Chondrocyte (in vitro differentiated cells): ENCODE data around the gene TFIP11. TPM values are rescaled to one million over a fixed set of nuclear protein-coding genes. Genes with fewer than 3 reads are reported as not detected.

Experiments used
- DNase-seq: peaks from one replicate; pipeline ENCODE4 v3.0.0; 2021; ENCODE audit warnings: mixed read lengths, low spot score
- H3K27ac Mint-ChIP-seq: one replicate; pipeline ENCODE4 v1.8.0; 2021; ENCODE audit warnings: mild to moderate bottlenecking, moderate library complexity, mixed read lengths; ENCODE audit not compliant: unreplicated experiment
- H3K27me3 Mint-ChIP-seq: 2 replicates; pipeline ENCODE4 v1.8.0; 2021; ENCODE audit warnings: low read depth, mixed read lengths
- H3K36me3 Mint-ChIP-seq: 2 replicates; pipeline ENCODE4 v1.8.0; 2021; ENCODE audit warnings: low read depth, mixed read lengths
- H3K4me1 Mint-ChIP-seq: 2 replicates; pipeline ENCODE4 v1.8.0; 2021; ENCODE audit warnings: low read depth, mild to moderate bottlenecking, mixed read lengths
- H3K4me3 Mint-ChIP-seq: one replicate; pipeline ENCODE4 v1.8.0; 2021; ENCODE audit warnings: mild to moderate bottlenecking, moderate library complexity, mixed read lengths; ENCODE audit not compliant: unreplicated experiment
- H3K9me3 Mint-ChIP-seq: 2 replicates; pipeline ENCODE4 v1.8.0; 2021; ENCODE audit warnings: low read depth, mixed read lengths
- microRNA-seq: library from miRNA; unstranded; fragments of <30 nt; microRNA quantifications from one replicate; pipeline ENCODE4 v1.2.0, GENCODE V29; 2020; ENCODE audit warnings: borderline number of aligned reads
- total RNA-seq: library from RNA; stranded (reverse); gene quantifications from 3 replicates; pipeline ENCODE4 v1.2.1, GENCODE V29; 2021
- TF ChIP-seq, protein P1 (sequence below): fragments of 200-600 bp; sonication (generic); IDR thresholded peaks from 2 replicates; pipeline ENCODE4 v1.5.0; 2021; ENCODE audit warnings: antibody characterized with exemption, mild to moderate bottlenecking, moderate library complexity

TFIP11 gene
- total RNA-seq, 1 donor from 2014 or later, result 30.6 TPM

DNA sequence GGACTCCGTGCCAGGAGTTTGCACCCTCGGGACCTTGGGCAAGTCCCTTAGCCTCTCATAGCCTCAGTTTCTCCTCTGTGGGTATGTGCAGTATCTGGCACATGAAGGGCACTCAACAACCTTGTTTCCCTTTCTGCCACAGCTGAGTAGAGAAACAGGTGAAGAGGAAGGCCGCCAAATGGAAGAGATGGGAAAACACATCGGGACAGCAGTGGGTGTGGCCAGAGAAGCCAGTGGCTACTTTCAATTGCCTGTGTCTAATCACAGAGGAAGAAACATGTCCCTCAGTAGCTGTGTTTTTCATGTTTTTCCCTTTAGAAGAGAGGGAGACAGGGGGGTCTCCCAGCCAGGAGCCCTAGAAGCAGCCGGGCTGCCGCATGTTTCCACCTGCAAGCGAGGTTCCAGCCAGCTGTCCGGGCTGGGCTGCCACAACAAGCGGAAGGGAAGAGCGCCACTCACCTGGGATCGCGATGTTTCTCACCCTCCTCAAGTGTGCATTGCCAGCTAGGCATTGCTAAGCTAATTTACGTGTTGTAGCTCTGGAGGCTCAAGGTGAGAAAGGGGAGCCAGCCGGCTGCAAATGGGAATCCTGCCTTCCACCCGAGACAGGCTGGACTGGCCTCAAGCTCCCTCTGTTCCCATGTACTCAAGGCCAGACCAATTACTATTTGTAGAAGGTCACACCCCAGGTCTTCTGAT, 66.5 kb downstream of the TFIP11 start:
- no peak overlapping the region for H3K27ac Mint-ChIP-seq
- no peaks in the 10 kb centered on the region for H3K4me1 Mint-ChIP-seq
- H3K9me3 Mint-ChIP-seq, result no peaks in the 10 kb centered on the region
- no peaks in the 10 kb centered on the region for H3K27me3 Mint-ChIP-seq
- TF ChIP-seq, protein P1, sequence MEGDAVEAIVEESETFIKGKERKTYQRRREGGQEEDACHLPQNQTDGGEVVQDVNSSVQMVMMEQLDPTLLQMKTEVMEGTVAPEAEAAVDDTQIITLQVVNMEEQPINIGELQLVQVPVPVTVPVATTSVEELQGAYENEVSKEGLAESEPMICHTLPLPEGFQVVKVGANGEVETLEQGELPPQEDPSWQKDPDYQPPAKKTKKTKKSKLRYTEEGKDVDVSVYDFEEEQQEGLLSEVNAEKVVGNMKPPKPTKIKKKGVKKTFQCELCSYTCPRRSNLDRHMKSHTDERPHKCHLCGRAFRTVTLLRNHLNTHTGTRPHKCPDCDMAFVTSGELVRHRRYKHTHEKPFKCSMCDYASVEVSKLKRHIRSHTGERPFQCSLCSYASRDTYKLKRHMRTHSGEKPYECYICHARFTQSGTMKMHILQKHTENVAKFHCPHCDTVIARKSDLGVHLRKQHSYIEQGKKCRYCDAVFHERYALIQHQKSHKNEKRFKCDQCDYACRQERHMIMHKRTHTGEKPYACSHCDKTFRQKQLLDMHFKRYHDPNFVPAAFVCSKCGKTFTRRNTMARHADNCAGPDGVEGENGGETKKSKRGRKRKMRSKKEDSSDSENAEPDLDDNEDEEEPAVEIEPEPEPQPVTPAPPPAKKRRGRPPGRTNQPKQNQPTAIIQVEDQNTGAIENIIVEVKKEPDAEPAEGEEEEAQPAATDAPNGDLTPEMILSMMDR, result no peak
- H3K4me3 Mint-ChIP-seq, result no peak overlapping the region
- peaks cover 5% of the 10 kb centered on the region for H3K36me3 Mint-ChIP-seq
- no peak for DNase-seq

GRCh38 chr22:26444777-26445176, 67.5 kb downstream of the TFIP11 start:
- Mint-ChIP-seq H3K27ac (no peak overlapping the region), H3K4me3 (no peak overlapping the region), H3K4me1 (no peaks in the 10 kb centered on the region), H3K9me3 (no peaks in the 10 kb centered on the region), H3K27me3 (no peaks in the 10 kb centered on the region), H3K36me3 (no peaks in the 10 kb centered on the region)
- TF ChIP-seq, protein P1, result no peak
- no peak for DNase-seq

DNA sequence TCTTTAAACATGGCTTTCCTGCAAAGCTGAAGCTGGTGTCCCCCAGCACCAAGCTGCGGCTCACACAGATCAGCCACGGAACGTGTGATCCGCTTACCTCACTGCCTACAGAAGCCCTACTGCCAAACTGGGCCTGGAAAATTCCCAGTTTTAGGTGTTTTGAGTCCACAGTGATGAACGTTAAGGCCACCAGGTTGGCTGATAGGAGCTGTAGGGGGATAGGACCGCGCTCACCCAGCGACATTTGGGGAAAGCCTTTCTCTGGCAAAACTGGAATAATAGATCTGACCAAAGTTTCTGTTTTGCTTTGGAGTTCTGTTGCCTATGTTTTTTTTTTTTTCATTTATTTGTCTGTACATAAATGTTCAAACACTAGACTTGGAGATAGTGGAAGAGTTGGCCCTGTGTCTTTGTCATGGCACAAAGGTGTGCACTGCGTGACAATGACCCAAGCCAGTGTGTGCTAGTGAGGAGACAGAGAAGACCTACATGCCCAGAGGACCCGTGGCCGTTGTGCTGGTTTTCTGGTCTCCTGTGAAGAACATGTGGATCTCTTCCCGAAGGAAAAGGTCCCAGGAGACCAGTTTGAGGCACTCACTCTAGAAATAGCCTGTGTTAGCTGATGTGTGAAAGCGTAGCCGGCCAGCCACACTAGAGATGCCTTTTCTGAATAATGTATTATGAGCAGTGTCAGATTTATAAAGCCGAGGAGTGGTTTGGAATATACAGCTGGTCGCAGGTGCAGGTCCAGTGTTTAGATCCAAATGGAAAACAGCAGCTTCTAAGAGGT, 68.2 kb downstream of the TFIP11 start:
- no peaks in the 10 kb centered on the region for H3K27me3 Mint-ChIP-seq

GRCh38 chr22:26442086-26442756, 70.1 kb downstream of the TFIP11 start:
- Mint-ChIP-seq H3K9me3 (no peaks in the 10 kb centered on the region), H3K4me1 (no peaks in the 10 kb centered on the region), H3K36me3 (no peaks in the 10 kb centered on the region), H3K27ac (no peak overlapping the region), H3K4me3 (no peak overlapping the region), H3K27me3 (no peaks in the 10 kb centered on the region)
- TF ChIP-seq, protein P1, result no peak
- no peak for DNase-seq

More for the DNA sequence above, 68.2 kb downstream of the TFIP11 start:
- TF ChIP-seq, protein P1, result no peak
- Mint-ChIP-seq H3K4me1 (no peaks in the 10 kb centered on the region), H3K36me3 (no peaks in the 10 kb centered on the region), H3K4me3 (no peak overlapping the region), H3K9me3 (no peaks in the 10 kb centered on the region), H3K27ac (no peak overlapping the region)
- DNase-seq, result no peak

Small RNAs within 50 kb of the gene (microRNA-seq; reads per million reads assigned to microRNA genes)
- gene MIR548J, result 18.8 reads per million, percentile 34 among the genes with 10 or more reads in this experiment

Other genes starting within 250 kb of the TFIP11 start
- 5.5 to 6.9 TPM (median 6.8 TPM) in 3 replicates for gene ASPHD2, start 83.2 kb downstream of the TFIP11 start, total RNA-seq
- 26.9 to 29.7 TPM (median 28.2 TPM) in 3 replicates for gene HPS4, start 28.7 kb downstream of the TFIP11 start, total RNA-seq
- 21.4 to 27.5 TPM (median 23.2 TPM) in 3 replicates for gene SRRD, start 28.6 kb downstream of the TFIP11 start, total RNA-seq
- gene TPST2, start 77.7 kb upstream of the TFIP11 start, total RNA-seq, result 75.8 to 80.3 TPM (median 77.1 TPM) in 3 replicates
- gene CRYBB1, start 105.6 kb upstream of the TFIP11 start, total RNA-seq, result not detected in 3 replicates
- gene CRYBA4, start 109.5 kb upstream of the TFIP11 start, total RNA-seq, result not detected in 3 replicates
- gene MIAT, start 145.1 kb upstream of the TFIP11 start, total RNA-seq, result 2.5 to 6.2 TPM (median 3.5 TPM) in 3 replicates